Esophagus squamous epithelium (tissue), 5 donors: ENCODE measurements around the gene MAP4K3. TPM values are rescaled to one million over a fixed set of nuclear protein-coding genes. Genes with fewer than 3 reads are reported as not detected.

ENCODE experiments used
- DNase-seq: peaks from one replicate; lab custom pipeline; 2025; lab: John Stamatoyannopoulos, UW
- H3K27ac ChIP-seq, 4 donors: fragments of 200-600 bp; sonication (generic); one replicate each; pipeline ENCODE4 v1.5.1; 2016 to 2019; ENCODE audit warnings: mild to moderate bottlenecking in 1 of 4
- H3K27me3 ChIP-seq, 4 donors: fragments of 200-600 bp; sonication (generic); 1 replicate in 3 of 4; 2 replicates in 1 of 4; pipeline versions ENCODE4 v1.5.1 to v1.6.0; 2017 to 2021; ENCODE audit warnings: antibody characterized with exemption in 1 of 4
- H3K36me3 ChIP-seq, 3 donors: fragments of 200-600 bp; sonication (generic); one replicate each; pipeline ENCODE4 v1.5.1; 2016 to 2019
- H3K4me1 ChIP-seq, 3 donors: fragments of 200-600 bp; sonication (generic); one replicate each; pipeline ENCODE4 v1.5.1; 2017 to 2019
- H3K4me3 ChIP-seq, 4 donors: fragments of 200-600 bp; sonication (generic); 1 replicate in 3 of 4; 2 replicates in 1 of 4; pipeline ENCODE4 v1.5.1; 2016 to 2019; ENCODE audit warnings: mild to moderate bottlenecking in 2 of 4, moderate library complexity in 1 of 4
- H3K9me3 ChIP-seq, 3 donors: fragments of 200-600 bp; sonication (generic); one replicate each; pipeline ENCODE4 v1.5.1; 2016 to 2019
- POLR2A ChIP-seq, 4 donors: fragments of 450-650 bp; IDR thresholded peaks; one replicate each; pipeline ENCODE4 v1.6.1; 2017; ENCODE audit warnings: antibody characterized with exemption in 4 of 4, mild to moderate bottlenecking in 4 of 4, moderate library complexity in 3 of 4
- WGBS, 2 donors: methylation state at CpG; one replicate each; pipeline ENCODE4 v1.1.5; 2018; 5-methylcytosine and 5-hydroxymethylcytosine counted together
- intact Hi-C: fragments of 100-400 bp; cut with DNase I; formaldehyde crosslinking; loops from one replicate; pipeline ENCODE4 v1.15.0; 2022
- small RNA-seq, 4 donors: library from RNA; depleted of rRNA; stranded (forward); fragments of <200 nt; gene quantifications; one replicate each; pipeline ENCODE3, GENCODE V24; 2016
- total RNA-seq, 4 donors: library from RNA; depleted of rRNA; stranded (reverse); fragments of >200 nt; gene quantifications; one replicate each; pipeline ENCODE4 v1.1.0, GENCODE V29; 2016
- TF ChIP-seq, protein P1 (sequence below), 6 experiments: fragments of 450-650 bp in 4 of 6; fragments of 200-600 bp in 2 of 6; sonication (generic) in 2 of 6; IDR thresholded peaks; one replicate each; pipeline ENCODE4 v1.5.1; 2016 to 2019; ENCODE audit warnings: antibody characterized with exemption in 6 of 6, mild to moderate bottlenecking in 4 of 6, moderate library complexity in 4 of 6
- donor health status: DM: yes; HTN: yes; CAD: no.

Gene MAP4K3
- total RNA-seq, 4 donors from 2014 or later, result 12.6 to 35.1 (median 15.8) TPM

DNA sequence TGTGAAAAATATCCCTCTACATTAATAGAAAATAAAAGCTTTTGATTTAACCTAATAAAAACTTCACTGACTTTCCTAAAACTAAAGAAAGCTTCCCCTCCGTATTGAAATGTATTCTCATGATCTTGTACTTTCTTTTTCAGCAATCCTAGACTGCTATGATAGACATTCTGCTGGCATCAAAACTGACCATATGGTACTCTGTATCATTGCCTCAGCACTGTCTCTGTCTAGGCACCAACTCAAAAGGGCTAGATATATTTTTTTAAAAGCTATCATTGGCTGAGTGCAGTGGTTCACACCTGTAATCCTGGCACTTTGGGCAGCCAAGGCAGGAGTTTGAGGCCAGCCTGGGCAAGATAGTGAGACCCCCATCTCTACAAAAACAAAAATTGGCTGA, 226.2 kb downstream of the MAP4K3 start:
- intact Hi-C loops, result no loop called here
- no peak overlapping the region for H3K27ac ChIP-seq
- no peaks in the 10 kb centered on the region for H3K9me3 ChIP-seq
- H3K36me3 ChIP-seq, result no peaks in the 10 kb centered on the region
- TF ChIP-seq POLR2A (IDR thresholded peaks at IDR 0.05), result no peak
- TF ChIP-seq, protein P1, sequence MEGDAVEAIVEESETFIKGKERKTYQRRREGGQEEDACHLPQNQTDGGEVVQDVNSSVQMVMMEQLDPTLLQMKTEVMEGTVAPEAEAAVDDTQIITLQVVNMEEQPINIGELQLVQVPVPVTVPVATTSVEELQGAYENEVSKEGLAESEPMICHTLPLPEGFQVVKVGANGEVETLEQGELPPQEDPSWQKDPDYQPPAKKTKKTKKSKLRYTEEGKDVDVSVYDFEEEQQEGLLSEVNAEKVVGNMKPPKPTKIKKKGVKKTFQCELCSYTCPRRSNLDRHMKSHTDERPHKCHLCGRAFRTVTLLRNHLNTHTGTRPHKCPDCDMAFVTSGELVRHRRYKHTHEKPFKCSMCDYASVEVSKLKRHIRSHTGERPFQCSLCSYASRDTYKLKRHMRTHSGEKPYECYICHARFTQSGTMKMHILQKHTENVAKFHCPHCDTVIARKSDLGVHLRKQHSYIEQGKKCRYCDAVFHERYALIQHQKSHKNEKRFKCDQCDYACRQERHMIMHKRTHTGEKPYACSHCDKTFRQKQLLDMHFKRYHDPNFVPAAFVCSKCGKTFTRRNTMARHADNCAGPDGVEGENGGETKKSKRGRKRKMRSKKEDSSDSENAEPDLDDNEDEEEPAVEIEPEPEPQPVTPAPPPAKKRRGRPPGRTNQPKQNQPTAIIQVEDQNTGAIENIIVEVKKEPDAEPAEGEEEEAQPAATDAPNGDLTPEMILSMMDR (IDR thresholded peaks at IDR 0.05), result no peak
- H3K4me1 ChIP-seq, result no peaks in the 10 kb centered on the region
- H3K27me3 ChIP-seq, result no peaks in the 10 kb centered on the region
- no peak overlapping the region for H3K4me3 ChIP-seq
- no peak for DNase-seq
- WGBS, 2 donors, result 74 to 85% methylated on average over 1 of the region's 1 CpG

DNA sequence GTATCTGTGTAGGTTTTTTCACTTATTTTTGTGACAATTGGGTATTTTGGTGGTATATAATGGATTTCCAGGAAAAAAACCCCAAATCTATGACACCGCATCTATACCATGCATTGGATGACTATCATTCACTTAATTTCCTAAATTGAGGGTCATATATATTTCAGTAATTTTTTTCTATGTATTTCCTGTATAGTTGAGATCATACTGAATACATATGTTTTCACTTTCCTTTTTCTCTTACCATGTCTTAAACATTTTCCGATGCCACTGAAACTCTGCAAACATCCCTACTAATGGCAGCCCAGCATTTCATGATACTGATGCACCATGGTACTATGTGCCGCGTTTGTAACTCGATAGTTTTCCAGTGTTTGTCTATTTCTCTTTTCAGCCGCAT, 233.7 kb downstream of the MAP4K3 start:
- intact Hi-C loops, result no loop called here
- 91 to 94% methylated on average over 5 of the region's 6 CpGs for WGBS, 2 donors

DNA sequence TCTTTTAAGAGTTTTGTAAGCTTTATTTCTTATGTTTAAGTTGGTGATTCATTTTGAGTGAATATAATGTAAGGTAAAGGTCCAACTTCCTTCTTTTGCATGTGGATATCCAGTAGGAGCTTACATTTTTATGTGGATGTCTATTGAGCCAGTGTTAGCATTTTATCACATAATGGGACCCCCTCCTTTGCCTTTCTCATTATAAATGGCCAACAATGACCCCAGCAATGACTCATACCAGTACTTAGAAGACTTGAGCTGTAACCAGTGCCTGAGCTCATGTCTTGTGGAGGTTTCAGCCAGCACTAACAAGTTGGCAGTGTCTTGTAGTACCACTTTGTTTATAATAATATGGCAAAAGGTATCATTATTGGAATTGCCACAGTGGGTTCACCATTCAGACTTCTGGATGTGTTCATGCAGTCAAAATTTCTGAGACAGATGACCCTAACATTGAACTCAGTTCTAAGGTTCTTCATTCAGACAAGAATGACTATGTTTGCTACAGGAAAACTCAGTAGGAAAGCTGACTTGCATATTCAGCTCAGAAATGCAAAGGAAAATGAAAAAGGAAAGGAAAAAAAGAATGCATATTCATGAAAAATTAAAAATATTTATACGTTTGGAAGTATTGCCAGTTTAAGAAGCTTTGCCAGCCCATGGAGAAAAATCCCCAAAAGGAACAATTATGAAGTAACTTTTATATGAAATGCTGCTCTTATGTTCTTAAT, 234.3 kb downstream of the MAP4K3 start:
- no peaks in the 10 kb centered on the region for H3K27me3 ChIP-seq
- H3K27ac ChIP-seq, result no peak overlapping the region
- TF ChIP-seq POLR2A (IDR thresholded peaks at IDR 0.05), result no peak
- H3K9me3 ChIP-seq, result no peaks in the 10 kb centered on the region
- no peak overlapping the region for H3K4me3 ChIP-seq
- 63 to 81% methylated on average over 1 of the region's 1 CpG for WGBS, 2 donors
- intact Hi-C loops, result no loop called here
- DNase-seq, result no peak
- no peaks in the 10 kb centered on the region for H3K4me1 ChIP-seq
- H3K36me3 ChIP-seq, result no peaks in the 10 kb centered on the region

More for the DNA sequence above, 233.7 kb downstream of the MAP4K3 start:
- Histone ChIP-seq H3K4me1 (no peaks in the 10 kb centered on the region), H3K27ac (no peak overlapping the region), H3K36me3 (no peaks in the 10 kb centered on the region), H3K27me3 (no peaks in the 10 kb centered on the region), H3K9me3 (no peaks in the 10 kb centered on the region), H3K4me3 (no peak overlapping the region)
- no peak for DNase-seq
- TF ChIP-seq, protein P1 (IDR thresholded peaks at IDR 0.05), result no peak
- TF ChIP-seq POLR2A (IDR thresholded peaks at IDR 0.05), result no peak

Small RNA genes lying within 50 kb of the gene (small RNA-seq; reads per million reads assigned to genes)
- gene RF00272, result 0 reads per million in 4 donors

Other genes starting within 250 kb of the MAP4K3 start
- under 1 TPM in 1 of 4 donors, not detected in 3; 0.38 TPM for gene CDKL4, start 193.3 kb downstream of the MAP4K3 start, total RNA-seq
- under 1 TPM in 2 of 4 donors, not detected in 2; 0.29 to 0.38 TPM for gene TMEM178A, start 228.6 kb upstream of the MAP4K3 start, total RNA-seq